Activated T-cell treated with anti-CD3 and anti-CD28 coated beads, Interleukin-2, amount 50 U/mL, for 72 hours (primary cell): ENCODE measurements around the gene ONECUT3. TPM values are rescaled to one million over a fixed set of nuclear protein-coding genes. Genes with fewer than 3 reads are reported as not detected.
"Not testable (repeated sequence)": the region's sequence is repeated elsewhere in the genome, so short reads cannot be mapped to it uniquely, and the experiment has no call there.

Experiments
- ATAC-seq, 2 donors: fragments of 150-1000 bp; cut with Tn5 transposase; replicated peaks in 1 of 2; 2 replicates each; pipeline ENCODE4 v1.10.0; 2021; ENCODE audit warnings: moderate library complexity in 2 of 2, mild to moderate bottlenecking in 1 of 2
- DNase-seq, 2 donors: peaks; one replicate each; pipeline ENCODE4 v3.0.0; 2021 to 2022; ENCODE audit warnings: mixed read lengths in 1 of 2
- H3K27ac Mint-ChIP-seq: one replicate; pipeline ENCODE4 v1.8.0; 2022; ENCODE audit warnings: mild to moderate bottlenecking, moderate library complexity, mixed read lengths
- H3K27me3 Mint-ChIP-seq: one replicate; pipeline ENCODE4 v1.8.0; 2022; ENCODE audit warnings: low read depth, mixed read lengths
- H3K36me3 Mint-ChIP-seq, 2 donors: one replicate each; pipeline ENCODE4 v1.8.0; 2022; ENCODE audit warnings: mixed read lengths in 2 of 2, mild to moderate bottlenecking in 1 of 2; ENCODE audit not compliant: insufficient read depth in 2 of 2
- H3K4me1 Mint-ChIP-seq: one replicate; pipeline ENCODE4 v1.8.0; 2022; ENCODE audit warnings: low read depth, mixed read lengths
- H3K4me3 Mint-ChIP-seq, 2 donors: one replicate each; pipeline ENCODE4 v1.8.0; 2022; ENCODE audit warnings: mild to moderate bottlenecking in 2 of 2, mixed read lengths in 2 of 2, moderate library complexity in 2 of 2
- H3K9me3 Mint-ChIP-seq, 2 donors: one replicate each; pipeline ENCODE4 v1.8.0; 2022; ENCODE audit warnings: mixed read lengths in 2 of 2
- total RNA-seq, 2 donors: library from RNA; stranded (reverse); gene quantifications; one replicate each; pipeline ENCODE4 v1.2.3, GENCODE V29; 2022

The ONECUT3 gene
- total RNA-seq, 2 donors from 2014 or later: not detected

DNA sequence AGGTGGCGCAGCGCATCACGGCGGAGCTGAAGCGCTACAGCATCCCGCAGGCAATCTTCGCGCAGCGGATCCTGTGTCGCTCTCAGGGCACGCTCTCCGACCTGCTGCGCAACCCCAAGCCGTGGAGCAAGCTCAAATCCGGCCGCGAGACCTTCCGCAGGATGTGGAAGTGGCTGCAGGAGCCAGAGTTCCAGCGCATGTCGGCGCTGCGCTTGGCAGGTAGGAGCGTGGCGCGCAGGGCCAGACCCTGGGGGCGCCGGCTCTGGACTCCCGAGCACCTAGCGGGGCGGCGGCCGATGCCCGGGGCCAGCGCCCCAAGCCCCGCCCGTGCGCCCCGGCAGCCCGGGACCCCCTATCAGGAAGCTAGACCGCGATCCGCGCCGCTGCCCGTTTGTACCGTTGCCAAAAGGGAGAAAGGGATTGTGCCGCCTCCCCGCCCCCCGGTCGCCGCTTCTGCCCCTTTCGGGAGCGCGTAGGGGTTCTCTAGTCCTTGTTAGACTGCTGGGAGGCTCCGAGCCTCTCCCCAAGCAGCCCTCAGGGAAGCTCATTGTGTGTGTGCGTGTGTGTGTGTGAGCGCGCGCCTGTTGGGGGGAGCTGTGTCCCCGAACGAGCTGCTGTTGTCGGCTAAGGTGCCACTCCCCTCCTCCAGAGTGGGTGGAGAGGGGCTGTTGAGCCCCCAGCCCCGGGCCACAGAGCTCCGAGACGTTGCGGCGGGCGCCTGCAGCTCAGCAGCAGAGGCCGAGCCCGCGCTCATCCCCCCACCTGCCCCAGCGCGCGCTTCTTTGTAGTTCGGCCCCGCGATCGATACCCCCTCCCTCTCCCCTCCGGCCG lies 1.5 kb downstream of the ONECUT3 start:
- H3K4me3 Mint-ChIP-seq: no peak overlapping the region
- H3K9me3 Mint-ChIP-seq: no peaks in the 10 kb centered on the region
- ATAC-seq (peak in 1 of 2 donors; percentile 18), DNase-seq (no peak)
- H3K27me3 Mint-ChIP-seq: peaks cover 72% of the 10 kb centered on the region
- H3K4me1 Mint-ChIP-seq: peaks cover 13% of the 10 kb centered on the region
- H3K36me3 Mint-ChIP-seq: no peaks in the 10 kb centered on the region
- H3K27ac Mint-ChIP-seq: no peak overlapping the region

DNA sequence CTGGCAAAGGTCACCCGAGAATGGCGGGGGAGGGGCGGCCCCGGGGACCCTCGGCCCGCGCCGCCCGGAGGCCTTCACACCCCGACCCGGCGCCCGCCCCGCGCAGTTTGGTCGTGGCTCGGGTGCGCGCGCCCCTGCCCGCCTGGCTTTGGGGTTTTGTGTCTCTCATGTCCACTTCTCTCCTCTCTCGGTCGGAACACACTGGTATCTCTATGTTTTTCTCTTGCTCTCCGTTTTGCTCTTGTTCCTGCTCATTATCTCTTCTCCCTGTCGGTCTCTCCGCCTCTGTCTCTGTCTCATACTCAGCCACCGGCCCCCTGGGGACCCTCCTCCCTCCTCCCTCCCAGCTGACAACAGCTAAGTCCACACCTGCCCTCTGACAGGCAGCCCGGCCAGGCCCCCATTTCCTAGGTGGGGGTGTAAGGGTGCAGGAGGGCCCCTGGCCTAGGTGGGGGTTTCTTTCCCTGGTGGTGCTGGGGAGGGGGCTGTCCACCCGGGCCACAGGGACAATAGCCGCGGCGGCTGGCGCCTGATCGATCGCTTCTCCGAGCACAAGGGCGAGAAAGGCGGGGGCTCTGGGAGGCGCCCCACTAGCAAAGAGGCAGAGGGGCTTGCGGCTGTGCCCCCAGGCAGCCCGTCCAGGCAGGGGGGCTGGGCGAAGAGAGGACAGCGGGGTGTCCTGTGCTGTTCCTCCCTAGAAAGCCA lies 2.3 kb downstream of the ONECUT3 start:
- Mint-ChIP-seq H3K27me3 (peaks cover 69% of the 10 kb centered on the region), H3K9me3 (no peaks in the 10 kb centered on the region), H3K36me3 (no peaks in the 10 kb centered on the region), H3K4me1 (peaks cover 6% of the 10 kb centered on the region), H3K27ac (peak overlapping the region; percentile 8), H3K4me3 (peak overlapping the region in 1 of 2 donors; percentile 7)
- DNase-seq: no peak
- ATAC-seq: no peak

DNA sequence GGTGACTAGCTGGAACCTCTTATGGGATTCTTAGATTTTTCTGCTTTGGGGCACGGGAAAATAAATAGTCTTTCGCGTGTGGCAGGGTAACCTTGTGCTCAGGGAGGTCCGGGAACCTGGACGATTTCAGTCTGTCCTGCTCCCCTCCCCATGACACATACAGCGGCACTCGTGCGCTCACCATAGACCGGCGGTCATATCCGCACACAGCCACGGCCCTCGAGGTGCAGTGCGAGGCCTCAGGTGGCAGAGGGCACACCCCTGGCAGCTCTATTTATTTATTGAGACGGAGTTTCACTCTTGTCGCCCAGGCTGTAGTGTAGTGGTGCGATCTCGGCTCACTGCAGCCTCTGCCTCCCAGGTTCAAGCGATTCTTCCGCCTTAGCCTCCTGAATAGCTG lies 3.0 kb downstream of the ONECUT3 start:
- H3K9me3 Mint-ChIP-seq: no peaks in the 10 kb centered on the region
- ATAC-seq (no peak), DNase-seq (no peak)
- no peaks in the 10 kb centered on the region for H3K36me3 Mint-ChIP-seq
- H3K4me1 Mint-ChIP-seq: peaks cover 6% of the 10 kb centered on the region
- no peak overlapping the region for H3K27ac Mint-ChIP-seq
- no peak overlapping the region for H3K4me3 Mint-ChIP-seq
- peaks cover 69% of the 10 kb centered on the region for H3K27me3 Mint-ChIP-seq

GRCh38 chr19:1756705-1757465 lies 3.6 kb downstream of the ONECUT3 start:
- ATAC-seq (no peak), DNase-seq (no peak)
- peaks cover 69% of the 10 kb centered on the region for H3K27me3 Mint-ChIP-seq
- H3K36me3 Mint-ChIP-seq: no peaks in the 10 kb centered on the region
- peak overlapping the region in 1 of 2 donors; percentile 23 for H3K4me3 Mint-ChIP-seq
- no peaks in the 10 kb centered on the region for H3K9me3 Mint-ChIP-seq
- peaks cover 6% of the 10 kb centered on the region for H3K4me1 Mint-ChIP-seq
- H3K27ac Mint-ChIP-seq: no peak overlapping the region

GRCh38 chr19:1757468-1758230 lies 4.3 kb downstream of the ONECUT3 start:
- peaks cover 6% of the 10 kb centered on the region for H3K4me1 Mint-ChIP-seq
- peak overlapping the region in 1 of 2 donors; percentile 23 for H3K4me3 Mint-ChIP-seq
- H3K27ac Mint-ChIP-seq: peak overlapping the region; percentile 19
- DNase-seq: no peak
- peaks cover 63% of the 10 kb centered on the region for H3K27me3 Mint-ChIP-seq
- H3K9me3 Mint-ChIP-seq: no peaks in the 10 kb centered on the region
- no peaks in the 10 kb centered on the region for H3K36me3 Mint-ChIP-seq
- ATAC-seq: no peak

- peaks cover 6% of the 10 kb centered on the region for H3K4me1 Mint-ChIP-seq
- no peak for DNase-seq
- no peak for ATAC-seq
- H3K9me3 Mint-ChIP-seq: no peaks in the 10 kb centered on the region
- H3K4me3 Mint-ChIP-seq: no peak overlapping the region
- peak overlapping the region; percentile 19 for H3K27ac Mint-ChIP-seq
- H3K36me3 Mint-ChIP-seq: no peaks in the 10 kb centered on the region
- H3K27me3 Mint-ChIP-seq: peaks cover 63% of the 10 kb centered on the region
These were observed 4.9 kb downstream of the ONECUT3 start for GRCh38 chr19:1758231-1758577.

DNA sequence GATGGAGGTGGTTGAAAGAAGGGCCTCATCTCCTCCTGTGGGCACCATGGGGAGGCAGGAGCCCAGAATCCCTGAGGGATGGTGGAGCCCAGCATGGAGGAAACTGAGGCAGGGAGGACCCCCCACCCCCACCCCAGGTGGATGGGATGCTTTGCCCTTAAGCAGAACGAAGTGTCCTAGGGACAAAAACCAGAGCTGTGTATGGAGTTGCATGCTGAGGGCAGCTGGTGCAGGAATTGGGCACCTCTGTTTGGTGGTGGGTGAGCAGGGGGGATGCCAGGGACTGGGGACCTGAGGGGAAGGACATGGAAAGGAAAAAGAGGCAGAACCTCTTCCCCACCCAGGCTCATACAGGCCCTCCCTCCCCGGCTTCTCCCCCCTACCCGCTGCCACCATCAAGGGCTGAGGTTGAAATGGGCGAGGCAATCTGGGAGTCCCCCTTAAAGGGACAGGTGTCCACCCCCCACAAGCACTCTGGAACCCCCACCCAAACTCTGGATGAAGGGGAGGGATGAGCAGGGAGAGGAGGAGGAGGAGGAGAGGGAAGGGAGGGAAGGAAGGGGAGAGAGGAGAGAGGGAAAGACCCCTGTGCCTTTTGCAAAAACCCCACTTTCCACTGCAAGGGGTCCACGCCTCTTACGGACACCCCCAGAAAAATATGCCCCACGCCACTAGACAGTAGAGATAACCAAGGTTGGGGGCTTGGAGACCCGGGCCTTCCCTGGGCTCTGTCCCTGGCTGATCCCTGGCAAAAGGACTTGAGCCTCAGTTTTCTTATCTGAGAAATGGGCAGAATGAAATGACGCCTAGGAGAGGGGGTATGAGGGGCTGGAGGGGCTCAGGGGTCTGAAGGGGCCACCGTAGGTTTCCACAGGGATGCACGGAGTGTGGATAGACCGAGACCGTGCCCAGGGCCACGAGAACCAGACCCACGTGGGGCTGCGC lies 5.9 kb downstream of the ONECUT3 start:
- ATAC-seq (no peak), DNase-seq (no peak)
- Mint-ChIP-seq H3K27ac (no peak overlapping the region), H3K4me1 (peaks cover 6% of the 10 kb centered on the region), H3K9me3 (no peaks in the 10 kb centered on the region), H3K4me3 (no peak overlapping the region), H3K27me3 (peaks cover 73% of the 10 kb centered on the region), H3K36me3 (no peaks in the 10 kb centered on the region)

DNA sequence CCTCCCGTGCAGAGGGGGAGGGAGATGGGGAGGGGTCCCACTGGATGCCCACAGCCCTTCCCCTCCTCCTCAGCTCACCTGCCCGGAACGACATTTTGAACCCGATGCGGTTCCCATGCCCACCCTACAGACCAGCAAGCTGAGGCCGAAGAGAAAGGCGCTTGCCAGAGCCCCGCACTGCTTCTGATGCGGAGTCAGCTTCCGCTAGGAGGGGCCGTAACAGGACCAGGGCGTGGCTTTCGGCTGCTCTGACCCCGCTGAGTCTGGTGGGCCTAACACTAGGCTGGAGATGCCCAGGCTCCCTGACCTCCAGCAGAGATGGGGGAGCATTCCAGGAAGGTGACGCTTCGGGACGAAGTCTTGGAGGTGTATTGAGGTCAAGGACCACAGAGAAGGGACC lies 6.7 kb downstream of the ONECUT3 start:
- Mint-ChIP-seq H3K27ac (no peak overlapping the region), H3K27me3 (peaks cover 77% of the 10 kb centered on the region), H3K4me1 (peaks cover 6% of the 10 kb centered on the region)

DNA sequence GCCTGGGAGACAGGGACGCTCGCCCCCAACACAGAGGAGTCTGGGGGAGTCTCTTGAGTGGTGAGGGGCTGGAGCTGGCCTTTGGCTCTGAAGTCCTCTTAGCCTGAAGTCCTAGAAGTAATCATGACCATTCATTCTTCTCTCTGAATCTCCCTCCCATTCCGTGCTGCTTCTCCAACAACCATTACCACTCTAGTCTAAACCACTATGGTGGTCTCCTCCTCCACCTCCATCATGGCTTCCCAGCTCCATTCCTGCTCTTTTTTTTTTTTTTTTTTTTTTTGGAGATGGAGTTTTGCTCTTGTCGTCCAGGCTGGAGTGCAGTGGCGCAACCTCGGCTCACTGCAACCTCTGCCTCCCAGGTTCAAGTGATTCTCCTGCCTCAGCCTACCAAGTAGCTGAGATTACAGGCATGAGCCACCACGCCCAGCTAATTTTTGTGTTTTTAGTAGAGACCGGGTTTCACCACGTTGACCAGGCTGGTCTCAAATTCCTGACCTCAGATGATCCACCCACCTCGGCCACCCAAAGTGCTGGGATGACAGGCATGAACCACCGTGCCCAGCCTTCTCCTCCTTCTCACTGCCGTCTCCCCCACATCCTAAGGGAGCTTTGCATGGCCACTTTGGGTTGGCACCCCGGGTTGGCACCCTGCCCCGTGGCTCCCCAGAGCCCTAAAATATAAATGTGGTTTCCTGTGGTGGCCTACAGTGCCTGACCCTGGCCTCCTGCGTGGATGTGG lies 7.7 kb downstream of the ONECUT3 start:
- H3K27ac Mint-ChIP-seq: peak overlapping the region; percentile 70
- not testable (repeated sequence) for H3K4me1 Mint-ChIP-seq, ATAC-seq, H3K9me3 Mint-ChIP-seq, DNase-seq, H3K4me3 Mint-ChIP-seq, H3K36me3 Mint-ChIP-seq
- H3K27me3 Mint-ChIP-seq: peaks cover 77% of the 10 kb centered on the region

More for the DNA sequence above, 6.7 kb downstream of the ONECUT3 start:
- no peaks in the 10 kb centered on the region for H3K36me3 Mint-ChIP-seq
- no peaks in the 10 kb centered on the region for H3K9me3 Mint-ChIP-seq
- ATAC-seq (no peak), DNase-seq (no peak)
- H3K4me3 Mint-ChIP-seq: no peak overlapping the region

DNA sequence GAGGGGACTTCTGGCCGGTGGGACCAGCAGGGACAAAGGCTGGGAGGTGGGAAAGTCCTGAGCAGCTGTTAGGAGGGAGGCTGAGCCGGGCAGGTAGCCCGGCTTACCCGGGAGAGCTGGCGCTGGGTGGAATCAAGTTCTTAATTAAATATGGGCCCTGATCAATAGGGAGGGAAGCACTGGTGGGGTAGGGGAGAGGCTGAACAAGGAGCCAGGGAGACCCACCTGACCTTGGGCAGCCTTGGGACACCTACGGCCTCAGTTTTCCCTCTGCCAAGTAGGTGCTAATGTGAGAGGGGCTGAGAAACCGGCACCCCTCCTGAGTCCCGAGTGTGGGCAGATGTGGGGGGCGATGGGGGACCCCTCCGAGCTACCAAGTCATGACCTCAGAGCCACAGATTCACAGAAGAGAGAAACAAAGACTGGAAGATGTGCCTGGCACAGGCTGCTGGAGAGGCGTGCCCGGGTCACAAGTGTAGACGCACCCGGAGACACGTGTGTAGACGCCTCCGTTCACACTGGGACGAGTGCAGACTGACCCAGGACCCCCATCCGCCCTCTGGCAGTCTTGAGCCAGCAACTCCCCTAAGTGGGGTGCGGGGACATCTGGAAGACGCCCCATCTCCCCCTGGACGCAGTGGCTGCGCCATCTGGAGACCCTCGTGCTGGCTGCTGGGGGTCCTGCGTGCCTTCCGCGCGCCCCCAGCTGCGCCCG lies 8.4 kb downstream of the ONECUT3 start:
- DNase-seq (no peak), ATAC-seq (no peak)
- no peaks in the 10 kb centered on the region for H3K4me1 Mint-ChIP-seq
- H3K27ac Mint-ChIP-seq: no peak overlapping the region
- H3K36me3 Mint-ChIP-seq: no peaks in the 10 kb centered on the region
- H3K9me3 Mint-ChIP-seq: no peaks in the 10 kb centered on the region
- H3K4me3 Mint-ChIP-seq: no peak overlapping the region
- H3K27me3 Mint-ChIP-seq: peaks cover 72% of the 10 kb centered on the region
